SH-SY5Y (cell line): ENCODE measurements around the gene GABARAP.

Source experiments
- GATA2 ChIP-seq: IDR thresholded peaks from 2 replicates; pipeline ENCODE4 v1.6.1; 2011; ENCODE audit warnings: mild to moderate bottlenecking, low read depth, low read length
- GATA3 ChIP-seq: IDR thresholded peaks from 2 replicates; pipeline ENCODE4 v1.6.1; 2011; ENCODE audit warnings: low read depth, mild to moderate bottlenecking, low read length, moderate library complexity

GRCh38 chr17:7215136-7215638, 27.1 kb downstream of the GABARAP start:
- TF ChIP-seq GATA2 (no peak), GATA3 (no peak)
